Fibroblast of mammary gland (primary cell): ENCODE results near the gene KLF7.

Experiments used
- DNase-seq: peaks from one replicate; pipeline ENCODE4 v3.0.0-alpha.2; 2010; ENCODE audit warnings: low read depth
- H3K4me3 ChIP-seq: 2 replicates; pipeline ENCODE4 v1.5.1; 2011; ENCODE audit warnings: low read depth, mild to moderate bottlenecking, low read length, moderate library complexity; ENCODE audit not compliant: control insufficient read depth
- CTCF ChIP-seq: conservative IDR thresholded peaks from 2 replicates; pipeline ENCODE4 v1.5.1; 2011; ENCODE audit warnings: low read depth, low read length, inconsistent platforms; ENCODE audit not compliant: control insufficient read depth, insufficient read depth

Gene KLF7

GRCh38 chr2:207107131-207107530 lies 58.6 kb downstream of the KLF7 start:
- H3K4me3 ChIP-seq: no peak overlapping the region
- TF ChIP-seq CTCF: no peak
- DNase-seq: no peak

- TF ChIP-seq CTCF: no peak
Observed at GRCh38 chr2:207103132-207103531, 62.6 kb downstream of the KLF7 start.

GRCh38 chr2:207101984-207102383 lies 63.8 kb downstream of the KLF7 start:
- no peak for DNase-seq
- no peak for TF ChIP-seq CTCF
- no peak overlapping the region for H3K4me3 ChIP-seq

More at GRCh38 chr2:207103132-207103531, 62.6 kb downstream of the KLF7 start:
- DNase-seq: no peak
- H3K4me3 ChIP-seq: no peak overlapping the region

GRCh38 chr2:207097278-207097677 lies 68.5 kb downstream of the KLF7 start:
- TF ChIP-seq CTCF: no peak
- DNase-seq: no peak
- H3K4me3 ChIP-seq: no peak overlapping the region

- no peak for TF ChIP-seq CTCF
- no peak for DNase-seq
- H3K4me3 ChIP-seq: no peak overlapping the region
Observed at GRCh38 chr2:207095963-207096362, 69.8 kb downstream of the KLF7 start.

- no peak overlapping the region for H3K4me3 ChIP-seq
- DNase-seq: no peak
- TF ChIP-seq CTCF: no peak
Observed at GRCh38 chr2:207093234-207093633, 72.5 kb downstream of the KLF7 start.

- H3K4me3 ChIP-seq: no peak overlapping the region
- no peak for DNase-seq
- no peak for TF ChIP-seq CTCF
Observed at GRCh38 chr2:207092818-207093217, 72.9 kb downstream of the KLF7 start.
